Keratinocyte (primary cell): ENCODE measurements around the gene YBX1. TPM values are rescaled to one million over a fixed set of nuclear protein-coding genes. Genes with fewer than 3 reads are reported as not detected.

ENCODE experiments used
- DNase-seq: peaks from one replicate; pipeline ENCODE4 v3.0.0-alpha.2; 2011; ENCODE audit warnings: low read depth, missing footprints, low spot score
- FAIRE-seq: peaks from 2 replicates; lab custom pipeline; 2011; peaks lifted over from hg19 to GRCh38; lab: Jason Lieb, UNC
- H2AFZ ChIP-seq: 2 replicates; pipeline ENCODE4 v1.6.0; 2012; ENCODE audit warnings: low read length, control low read depth, inconsistent platforms; ENCODE audit not compliant: control insufficient read depth
- H3K27ac ChIP-seq: 2 replicates; pipeline ENCODE4 v1.5.1; 2011; ENCODE audit warnings: low read length; ENCODE audit not compliant: control insufficient read depth, insufficient read depth
- H3K27me3 ChIP-seq: 3 replicates; pipeline ENCODE4 v1.6.0; 2011; ENCODE audit warnings: low read length; ENCODE audit not compliant: control insufficient read depth, insufficient read depth; ENCODE audit errors: extremely low read depth
- H3K36me3 ChIP-seq, 2 experiments: 2 replicates in 1 of 2; 3 replicates in 1 of 2; pipeline ENCODE4 v1.5.1; 2011; ENCODE audit warnings: low read length in 2 of 2, mild to moderate bottlenecking in 1 of 2; ENCODE audit not compliant: control insufficient read depth in 2 of 2, insufficient read depth in 2 of 2; ENCODE audit errors: extremely low read depth in 1 of 2
- H3K4me1 ChIP-seq: 3 replicates; pipeline ENCODE4 v1.5.1; 2011; ENCODE audit warnings: low read length; ENCODE audit not compliant: control insufficient read depth, insufficient read depth; ENCODE audit errors: extremely low read depth
- H3K4me2 ChIP-seq: 3 replicates; pipeline ENCODE4 v1.6.0; 2011; ENCODE audit warnings: low read depth, low read length; ENCODE audit not compliant: control insufficient read depth, insufficient read depth; ENCODE audit errors: extremely low read depth
- H3K4me3 ChIP-seq, 3 experiments: fragments of 200-600 bp in 1 of 3; sonication (generic) in 1 of 3; 2 replicates in 2 of 3; 3 replicates in 1 of 3; pipeline ENCODE4 v1.5.1; 2011 to 2016; ENCODE audit warnings: low read length in 3 of 3, mild to moderate bottlenecking in 3 of 3, control low read depth in 2 of 3, inconsistent platforms in 1 of 3, low read depth in 1 of 3, mixed read lengths in 1 of 3, mixed run types in 1 of 3, moderate library complexity in 1 of 3; ENCODE audit not compliant: control insufficient read depth in 2 of 3, insufficient read depth in 2 of 3; ENCODE audit errors: extremely low read depth in 1 of 3
- H3K79me2 ChIP-seq: 2 replicates; pipeline ENCODE4 v1.6.0; 2012; ENCODE audit warnings: low read length; ENCODE audit not compliant: control insufficient read depth, insufficient read depth
- H3K9ac ChIP-seq: 3 replicates; pipeline ENCODE4 v1.6.0; 2011; ENCODE audit warnings: low read length; ENCODE audit not compliant: control insufficient read depth, insufficient read depth; ENCODE audit errors: extremely low read depth
- H3K9me1 ChIP-seq: 3 replicates; pipeline ENCODE4 v1.6.0; 2011; ENCODE audit warnings: low read length; ENCODE audit not compliant: control insufficient read depth, insufficient read depth; ENCODE audit errors: extremely low read depth
- H3K9me3 ChIP-seq: 2 replicates; pipeline ENCODE4 v1.5.1; 2012; ENCODE audit warnings: low read depth, low read length; ENCODE audit not compliant: control insufficient read depth
- H4K20me1 ChIP-seq: 3 replicates; pipeline ENCODE4 v1.6.0; 2011; ENCODE audit warnings: low read length; ENCODE audit not compliant: control insufficient read depth, insufficient read depth; ENCODE audit errors: extremely low read depth
- EZH2 ChIP-seq: IDR thresholded peaks from one replicate; pipeline ENCODE4 v1.6.1; 2012; ENCODE audit warnings: inconsistent platforms, mild to moderate bottlenecking, low read length, moderate library complexity
- dilution Hi-C: fragments of 300-500 bp; cut with MboI; formaldehyde crosslinking; loops from one replicate; pipeline ENCODE4 v1.7.0; 2020; ENCODE audit warnings: low sequenced_read_pairs; ENCODE audit not compliant: extremely low pct_ligation_motif_present
- polyA plus RNA-seq, 5 experiments: library from polyadenylated mRNA; depleted of rRNA in 3 of 5; stranded (reverse) in 3 of 5; stranded (forward) in 1 of 5; unstranded in 1 of 5; fragments of >200 nt; gene quantifications; 1 replicate in 1 of 5; 2 replicates in 3 of 5; 3 replicates in 1 of 5; pipeline versions ENCODE4 v1.2.1 to v1.2.3, GENCODE V29; 2011 to 2012; ENCODE audit warnings: missing spikeins in 2 of 5, low read depth in 1 of 5, low replicate concordance in 1 of 5
- TF ChIP-seq, protein P1 (sequence below), 3 experiments: IDR thresholded peaks in 1 of 3; conservative IDR thresholded peaks in 1 of 3; optimal IDR thresholded peaks in 1 of 3; 2 replicates in 2 of 3; 3 replicates in 1 of 3; pipeline versions ENCODE3 to v1.5.1; 2011; ENCODE audit warnings: low read length in 3 of 3, mild to moderate bottlenecking in 3 of 3, moderate library complexity in 2 of 3, control low read depth in 1 of 3, inconsistent platforms in 1 of 3; ENCODE audit not compliant: insufficient read depth in 2 of 3; ENCODE audit errors: extremely low read depth in 1 of 3

YBX1 gene
- polyA plus RNA-seq, 1 donor (not counting 4 experiments of a cell fraction or from before 2014, with no cell fraction given): 1,066 TPM

DNA sequence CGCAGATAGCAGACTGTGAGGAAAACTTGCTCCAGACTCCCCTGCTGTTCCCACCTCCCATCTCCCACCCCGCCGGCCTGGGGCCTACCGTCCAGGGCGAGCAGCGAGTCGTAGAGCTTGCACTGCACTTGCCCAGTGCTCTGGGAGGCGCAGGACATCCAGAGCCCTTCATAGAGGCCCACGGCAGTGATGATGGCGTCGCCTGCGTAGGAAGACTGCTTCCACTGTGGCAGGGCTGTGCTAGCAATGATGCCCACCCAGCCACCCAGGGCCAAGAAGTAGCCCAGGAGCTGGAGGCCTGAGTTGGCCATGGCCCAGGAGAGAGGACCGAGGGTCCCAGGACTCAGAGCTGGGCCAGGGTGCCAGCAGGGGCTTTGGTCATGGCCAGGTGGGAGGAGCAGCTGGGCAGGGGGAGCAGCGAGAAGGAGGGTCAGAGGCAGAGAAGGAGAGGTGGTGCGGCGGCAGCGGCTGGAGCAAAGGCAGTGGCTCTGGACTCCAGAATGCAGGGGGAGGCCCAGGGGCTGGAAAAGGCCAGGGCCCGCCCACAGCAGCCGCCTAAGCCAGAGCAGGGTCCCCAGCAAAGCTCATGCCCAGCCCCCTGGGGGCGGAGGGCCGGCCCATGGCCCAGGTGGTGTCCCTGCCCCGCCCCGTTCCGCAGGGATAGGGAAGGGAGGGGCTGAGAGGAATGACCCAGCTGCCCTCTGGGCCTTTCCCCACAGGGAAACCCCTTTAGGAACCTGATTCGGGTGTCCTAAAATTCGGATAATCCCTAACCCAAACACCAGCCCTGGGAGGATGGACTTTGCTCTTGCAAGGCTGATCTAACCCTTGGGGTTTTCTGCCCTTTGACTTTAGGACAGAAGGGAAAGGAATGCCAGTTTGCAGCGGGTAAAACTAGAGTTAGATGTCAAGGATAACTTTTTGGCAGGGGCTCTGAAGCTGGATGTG, 57.8 kb downstream of the YBX1 start, which contains the start of gene CLDN19:
CLDN19 (minus strand) TSS at position 484 of the 948 bp plus-strand sequence; CDS start at position 311, 173 bp downstream.
- Histone ChIP-seq H3K36me3 (no peaks in the 10 kb centered on the region), H3K27me3 (no peaks in the 10 kb centered on the region), H3K9ac (no peak within 1 kb of the TSS), H3K27ac (no peak within 1 kb of the TSS), H2AFZ (no peak within 1 kb of the TSS), H4K20me1 (no peaks in the 10 kb centered on the region), H3K79me2 (no peaks in the 10 kb centered on the region), H3K4me1 (peaks cover 48% of the 10 kb centered on the region), H3K4me3 (no peak within 1 kb of the TSS), H3K4me2 (no peak within 1 kb of the TSS), H3K9me3 (no peaks in the 10 kb centered on the region), H3K9me1 (peaks cover 2% of the 10 kb centered on the region)
- DNase-seq (no peak), FAIRE-seq (no peak)
- TF ChIP-seq, protein P1, sequence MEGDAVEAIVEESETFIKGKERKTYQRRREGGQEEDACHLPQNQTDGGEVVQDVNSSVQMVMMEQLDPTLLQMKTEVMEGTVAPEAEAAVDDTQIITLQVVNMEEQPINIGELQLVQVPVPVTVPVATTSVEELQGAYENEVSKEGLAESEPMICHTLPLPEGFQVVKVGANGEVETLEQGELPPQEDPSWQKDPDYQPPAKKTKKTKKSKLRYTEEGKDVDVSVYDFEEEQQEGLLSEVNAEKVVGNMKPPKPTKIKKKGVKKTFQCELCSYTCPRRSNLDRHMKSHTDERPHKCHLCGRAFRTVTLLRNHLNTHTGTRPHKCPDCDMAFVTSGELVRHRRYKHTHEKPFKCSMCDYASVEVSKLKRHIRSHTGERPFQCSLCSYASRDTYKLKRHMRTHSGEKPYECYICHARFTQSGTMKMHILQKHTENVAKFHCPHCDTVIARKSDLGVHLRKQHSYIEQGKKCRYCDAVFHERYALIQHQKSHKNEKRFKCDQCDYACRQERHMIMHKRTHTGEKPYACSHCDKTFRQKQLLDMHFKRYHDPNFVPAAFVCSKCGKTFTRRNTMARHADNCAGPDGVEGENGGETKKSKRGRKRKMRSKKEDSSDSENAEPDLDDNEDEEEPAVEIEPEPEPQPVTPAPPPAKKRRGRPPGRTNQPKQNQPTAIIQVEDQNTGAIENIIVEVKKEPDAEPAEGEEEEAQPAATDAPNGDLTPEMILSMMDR (optimal IDR thresholded peaks at IDR 0.05 in 1 of 3, IDR thresholded peaks at IDR 0.05 in 1 of 3, conservative IDR thresholded peaks at IDR 0.05 in 1 of 3; ENCODE audit: extremely low read depth in 1 of 3, insufficient read depth in 2 of 3, low read length in 3 of 3): no peak
- TF ChIP-seq EZH2: no peak
- dilution Hi-C loops: no loop called here

DNA sequence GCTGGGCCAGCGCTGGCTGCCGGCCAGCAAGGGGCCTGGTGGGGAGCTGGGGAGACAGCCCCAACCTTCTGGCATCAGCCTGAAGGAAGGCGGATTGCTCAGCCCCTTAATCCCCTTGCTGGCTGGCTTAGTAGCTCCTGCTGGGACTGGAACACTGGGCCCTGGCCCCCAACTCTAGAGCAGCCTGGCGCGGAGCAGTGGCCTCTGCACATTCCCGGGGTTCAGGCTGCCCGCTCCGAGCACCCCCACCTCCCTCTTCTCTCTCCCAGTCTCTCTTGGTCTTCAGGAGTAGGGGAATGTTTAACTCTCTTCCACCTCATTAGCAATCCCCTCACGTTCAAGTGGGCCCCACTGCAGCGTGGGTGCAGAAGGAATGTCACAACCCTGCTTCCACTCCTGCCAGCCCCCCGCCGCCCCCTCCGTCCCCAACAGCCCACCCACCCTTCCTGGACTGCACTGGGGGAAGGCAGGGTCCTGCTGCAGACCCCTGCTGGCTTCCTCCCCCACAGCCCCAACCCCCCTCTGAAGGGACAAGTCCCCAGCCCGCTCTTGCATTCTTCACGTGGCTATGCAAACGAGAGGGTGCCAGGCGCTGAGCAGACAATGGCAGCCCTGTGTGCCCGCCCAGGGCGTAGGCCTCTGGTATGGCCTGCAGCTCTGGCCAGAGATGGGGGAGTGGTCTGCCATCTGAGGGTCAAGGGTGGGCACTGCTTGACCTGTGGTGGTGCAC, 58.8 kb downstream of the YBX1 start:
- no peak overlapping the region for H3K9ac ChIP-seq
- H2AFZ ChIP-seq: no peak overlapping the region
- no peaks in the 10 kb centered on the region for H3K27me3 ChIP-seq
- H3K9me1 ChIP-seq: peaks cover 2% of the 10 kb centered on the region
- dilution Hi-C loops: no loop called here
- H4K20me1 ChIP-seq: no peaks in the 10 kb centered on the region
- no peak overlapping the region for H3K27ac ChIP-seq
- DNase-seq (no peak), FAIRE-seq (no peak)
- H3K36me3 ChIP-seq: no peaks in the 10 kb centered on the region
- no peak overlapping the region for H3K4me3 ChIP-seq
- no peak overlapping the region for H3K4me2 ChIP-seq
- peaks cover 38% of the 10 kb centered on the region for H3K4me1 ChIP-seq
- H3K9me3 ChIP-seq: no peaks in the 10 kb centered on the region
- H3K79me2 ChIP-seq: no peaks in the 10 kb centered on the region
- TF ChIP-seq, protein P1 (optimal IDR thresholded peaks at IDR 0.05 in 1 of 3, IDR thresholded peaks at IDR 0.05 in 1 of 3, conservative IDR thresholded peaks at IDR 0.05 in 1 of 3; ENCODE audit: extremely low read depth in 1 of 3, insufficient read depth in 2 of 3, low read length in 3 of 3): no peak
- no peak for TF ChIP-seq EZH2
